Renal cortex interstitium (tissue), 11 donors: Measurements from ENCODE around the gene ADAT3. TPM values are rescaled to one million over a fixed set of nuclear protein-coding genes. Genes with fewer than 3 reads are reported as not detected.
A peak's percentile ranks its signal among the peaks of the same experiment; 100 is the strongest.
"Not testable (repeated sequence)": the region's sequence is repeated elsewhere in the genome, so short reads cannot be mapped to it uniquely, and the experiment has no call there.

Experiments
- DNase-seq, 11 donors: peaks; one replicate each; pipeline ENCODE4 v3.0.0-alpha.2; 2013; ENCODE audit warnings: low read depth in 9 of 11, low spot score in 4 of 11; ENCODE audit errors: extremely low read depth in 1 of 11
- polyA plus RNA-seq, 3 donors: library from polyadenylated mRNA; unstranded; fragments of 120-200 nt; gene quantifications; one replicate each; pipeline ENCODE4 v1.2.1, GENCODE V29; 2013; ENCODE audit not compliant: insufficient read length in 3 of 3

ADAT3 gene
- polyA plus RNA-seq, 3 donors, result 1.1 to 5.4 (median 3.5) TPM

GRCh38 chr19:1864480-1865171 is 40.6 kb upstream of the ADAT3 start:
- DNase-seq, result no peak

- DNase-seq, result no peak
These were observed 39.8 kb upstream of the ADAT3 start for GRCh38 chr19:1865172-1866010.

- no peak for DNase-seq
These were observed 38.4 kb upstream of the ADAT3 start for GRCh38 chr19:1866693-1867348.

- DNase-seq, result no peak
These were observed 37.9 kb upstream of the ADAT3 start for GRCh38 chr19:1867349-1867724.

GRCh38 chr19:1868971-1869370 is 36.2 kb upstream of the ADAT3 start:
- DNase-seq, result no peak

- DNase-seq, result no peak
These were observed 34.0 kb upstream of the ADAT3 start for GRCh38 chr19:1871140-1871597.

- DNase-seq, result no peak
These were observed 33.6 kb upstream of the ADAT3 start for GRCh38 chr19:1871630-1872029.

GRCh38 chr19:1872807-1873523 is 32.2 kb upstream of the ADAT3 start:
- no peak for DNase-seq

GRCh38 chr19:1873524-1874473 is 31.4 kb upstream of the ADAT3 start:
- no peak for DNase-seq

- no peak for DNase-seq
These were observed 30.5 kb upstream of the ADAT3 start for GRCh38 chr19:1874554-1875185.

GRCh38 chr19:1875265-1875645 is 29.9 kb upstream of the ADAT3 start:
- DNase-seq, result not testable (repeated sequence)

- peak in 8 of 11 donors; percentile 80 to 91 (median 86) for DNase-seq
These were observed 29.3 kb upstream of the ADAT3 start for GRCh38 chr19:1875646-1876495.

GRCh38 chr19:1876496-1877279 is 28.5 kb upstream of the ADAT3 start:
- DNase-seq, result not testable (repeated sequence)

- DNase-seq, result not testable (repeated sequence)
These were observed 27.9 kb upstream of the ADAT3 start for GRCh38 chr19:1877280-1877660.

- not testable (repeated sequence) for DNase-seq
These were observed 26.6 kb upstream of the ADAT3 start for GRCh38 chr19:1878583-1878982.

GRCh38 chr19:1879982-1880381 is 25.2 kb upstream of the ADAT3 start:
- not testable (repeated sequence) for DNase-seq
